Right lobe of liver (tissue), 4 donors: Measurements from ENCODE around the gene GLS2.

Source experiments
- CTCF ChIP-seq, 4 donors: fragments of 200-600 bp in 3 of 4; fragments of 450-650 bp in 1 of 4; IDR thresholded peaks; one replicate each; pipeline versions ENCODE4 v1.5.1 to v1.8.0; 2016 to 2022; ENCODE audit warnings: antibody characterized with exemption in 4 of 4, mild to moderate bottlenecking in 2 of 4
- POLR2A ChIP-seq: fragments of 450-650 bp; IDR thresholded peaks from one replicate; pipeline ENCODE4 v1.6.1; 2017; ENCODE audit warnings: antibody characterized with exemption, mild to moderate bottlenecking
- donor health status: DM: no; HTN: no; CAD: no.
- donor health status: DM: no; HTN: no; CAD: no.
- donor health status: DM: no; HTN: yes; CAD: no.

DNA sequence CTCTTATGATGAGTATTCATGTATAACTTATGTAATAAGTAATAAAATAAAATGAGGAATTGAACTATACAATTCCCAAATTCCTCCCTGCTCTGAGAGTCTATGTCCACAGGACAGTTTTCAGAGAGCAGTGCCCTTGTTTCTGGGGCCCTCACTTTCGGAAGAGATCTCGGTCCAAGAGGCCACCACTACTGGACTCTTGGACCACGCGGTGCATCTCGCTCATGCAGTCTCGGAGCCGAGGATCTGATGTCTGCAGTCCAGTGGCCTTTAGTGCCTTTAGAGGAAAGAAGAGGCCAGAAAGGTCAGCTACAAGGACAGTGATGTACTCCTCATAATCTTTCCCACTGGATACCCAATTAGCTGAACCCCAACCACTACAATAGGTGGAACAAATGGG is 8.3 kb downstream of the GLS2 start:
- no peak for TF ChIP-seq CTCF (IDR thresholded peaks at IDR 0.05)
- no peak for TF ChIP-seq POLR2A
